Measurements from ENCODE around the gene PLCB1. TPM values are rescaled to one million over a fixed set of nuclear protein-coding genes. Genes with fewer than 3 reads are reported as not detected.

PLCB1 gene
- total RNA-seq, 2 donors from 2014 or later: 3.2 to 3.4 TPM

GRCh38 chr20:8254911-8255582 is 123.0 kb downstream of the PLCB1 start:
- no peaks in the 10 kb centered on the region for H3K36me3 Mint-ChIP-seq (ENCODE audit: insufficient read depth in 2 of 2)
- DNase-seq (no peak), ATAC-seq (replicated peaks in 1 of 2) (no peak)
- no peaks in the 10 kb centered on the region for H3K4me1 Mint-ChIP-seq (ENCODE audit: low read depth)
- H3K9me3 Mint-ChIP-seq: no peaks in the 10 kb centered on the region
- no peak overlapping the region for H3K27ac Mint-ChIP-seq
- H3K4me3 Mint-ChIP-seq: no peak overlapping the region
- H3K27me3 Mint-ChIP-seq (ENCODE audit: low read depth): no peaks in the 10 kb centered on the region

GRCh38 chr20:8255945-8256632 is 124.0 kb downstream of the PLCB1 start:
- no peak for ATAC-seq (replicated peaks in 1 of 2)
- no peaks in the 10 kb centered on the region for H3K9me3 Mint-ChIP-seq
- H3K4me1 Mint-ChIP-seq (ENCODE audit: low read depth): no peaks in the 10 kb centered on the region
- H3K36me3 Mint-ChIP-seq (ENCODE audit: insufficient read depth in 2 of 2): no peaks in the 10 kb centered on the region
- no peak overlapping the region for H3K27ac Mint-ChIP-seq
- H3K27me3 Mint-ChIP-seq (ENCODE audit: low read depth): no peaks in the 10 kb centered on the region
- DNase-seq: no peak
- H3K4me3 Mint-ChIP-seq: no peak overlapping the region

DNA sequence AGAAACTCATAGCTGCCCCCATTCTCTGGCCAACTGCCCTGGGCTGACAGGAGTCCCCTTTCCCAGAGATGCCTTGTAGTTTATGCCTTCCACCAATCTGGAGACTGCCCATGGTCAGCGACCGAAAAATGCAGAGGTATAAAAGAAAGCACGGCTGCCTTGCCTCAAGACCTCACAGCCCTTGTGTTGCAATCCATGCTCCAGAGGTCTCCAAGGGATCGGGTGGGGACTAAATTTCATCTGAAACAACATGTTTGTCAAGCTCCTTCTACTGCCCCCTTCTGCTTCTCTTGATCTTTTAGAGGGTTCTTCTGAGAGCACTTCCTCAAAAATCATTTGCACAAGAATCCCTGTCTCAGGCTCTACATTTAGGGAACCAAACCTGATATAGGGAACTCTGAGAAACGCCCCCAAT is 128.8 kb downstream of the PLCB1 start:
- Mint-ChIP-seq H3K9me3 (no peaks in the 10 kb centered on the region), H3K27me3 (ENCODE audit: low read depth) (no peaks in the 10 kb centered on the region), H3K27ac (no peak overlapping the region), H3K36me3 (ENCODE audit: insufficient read depth in 2 of 2) (no peaks in the 10 kb centered on the region), H3K4me1 (ENCODE audit: low read depth) (no peaks in the 10 kb centered on the region), H3K4me3 (no peak overlapping the region)
- no peak for ATAC-seq (replicated peaks in 1 of 2)
- no peak for DNase-seq

- DNase-seq: no peak
- Mint-ChIP-seq H3K27me3 (ENCODE audit: low read depth) (no peaks in the 10 kb centered on the region), H3K4me1 (ENCODE audit: low read depth) (no peaks in the 10 kb centered on the region), H3K4me3 (no peak overlapping the region), H3K36me3 (ENCODE audit: insufficient read depth in 2 of 2) (peaks cover 0 to 1% of the 10 kb centered on the region in 2 donors), H3K9me3 (no peaks in the 10 kb centered on the region), H3K27ac (no peak overlapping the region)
- no peak for ATAC-seq (replicated peaks in 1 of 2)
Observed at GRCh38 chr20:8262721-8263120, 130.7 kb downstream of the PLCB1 start.

DNA sequence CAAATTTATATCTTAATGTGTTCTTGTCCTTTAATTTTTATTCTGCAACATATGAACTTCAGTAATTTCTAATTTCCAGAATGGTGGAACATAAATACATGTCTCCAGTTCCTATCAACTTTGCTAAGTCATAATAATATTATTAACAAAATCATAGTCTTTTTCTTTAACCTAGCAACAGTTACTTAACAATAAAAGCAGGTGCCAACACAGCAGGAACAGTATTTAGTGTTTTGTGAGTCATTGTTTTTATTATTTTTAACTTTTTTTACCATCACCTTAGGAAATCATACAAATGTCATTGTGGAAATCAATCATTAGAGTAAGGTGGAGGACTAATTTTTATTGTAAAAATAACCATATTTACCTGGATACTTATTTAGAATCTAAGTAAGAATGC is 133.5 kb downstream of the PLCB1 start:
- Mint-ChIP-seq H3K4me3 (no peak overlapping the region), H3K27ac (no peak overlapping the region), H3K9me3 (no peaks in the 10 kb centered on the region), H3K27me3 (ENCODE audit: low read depth) (no peaks in the 10 kb centered on the region), H3K36me3 (ENCODE audit: insufficient read depth in 2 of 2) (peaks cover 0 to 3% of the 10 kb centered on the region in 2 donors), H3K4me1 (ENCODE audit: low read depth) (no peaks in the 10 kb centered on the region)
- ATAC-seq (replicated peaks in 1 of 2): no peak
- DNase-seq: no peak

DNA sequence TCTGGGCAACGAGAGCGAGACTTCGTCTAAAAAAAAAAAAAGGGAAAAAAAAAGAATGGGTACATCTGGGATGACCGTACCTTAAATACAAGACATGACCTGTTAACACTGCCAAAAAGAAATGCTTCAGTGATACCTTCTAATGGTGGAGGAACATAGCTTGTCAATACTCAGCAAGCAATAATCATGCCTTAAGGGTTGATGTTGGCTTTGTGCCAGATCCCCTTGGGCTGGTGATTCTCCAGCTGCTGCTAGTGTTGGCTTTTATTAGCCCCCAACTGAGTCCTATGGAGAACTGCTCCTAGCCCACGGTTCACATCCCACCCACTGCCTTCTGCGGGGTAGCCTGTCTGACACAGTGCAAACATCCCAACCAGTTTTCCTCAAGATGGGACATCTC is 134.9 kb downstream of the PLCB1 start:
- ATAC-seq (replicated peaks in 1 of 2): no peak
- Mint-ChIP-seq H3K27me3 (ENCODE audit: low read depth) (no peaks in the 10 kb centered on the region), H3K9me3 (no peaks in the 10 kb centered on the region), H3K36me3 (ENCODE audit: insufficient read depth in 2 of 2) (peaks cover 0 to 3% of the 10 kb centered on the region in 2 donors), H3K4me3 (no peak overlapping the region), H3K27ac (no peak overlapping the region), H3K4me1 (ENCODE audit: low read depth) (peaks cover 14% of the 10 kb centered on the region)
- DNase-seq: no peak

DNA sequence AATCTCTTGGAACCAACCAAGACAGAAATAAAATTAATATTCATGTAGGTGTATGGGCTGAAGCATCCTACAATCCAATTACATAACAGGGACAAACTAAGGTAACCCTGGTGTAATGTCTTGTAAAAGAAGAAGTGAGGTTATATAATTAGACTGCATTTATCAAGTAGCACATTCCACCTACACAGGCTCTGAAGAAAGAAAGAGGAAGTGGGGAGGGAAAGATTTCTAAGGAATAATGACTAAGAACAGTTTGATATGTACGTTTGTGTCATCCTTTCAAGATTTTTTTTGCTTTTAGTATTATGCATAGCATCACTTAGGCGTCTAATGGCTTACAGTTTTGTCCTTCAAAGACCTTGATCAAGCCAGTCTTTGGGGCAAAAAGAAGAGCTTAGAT is 139.7 kb downstream of the PLCB1 start:
- Mint-ChIP-seq H3K4me1 (ENCODE audit: low read depth) (peaks cover 50% of the 10 kb centered on the region), H3K27me3 (ENCODE audit: low read depth) (no peaks in the 10 kb centered on the region), H3K9me3 (no peaks in the 10 kb centered on the region), H3K27ac (peak overlapping the region; percentile 66), H3K4me3 (peak overlapping the region in 1 of 2 donors; percentile 69), H3K36me3 (ENCODE audit: insufficient read depth in 2 of 2) (peaks cover 0 to 2% of the 10 kb centered on the region in 2 donors)
- peak; percentile 33 to 47 for ATAC-seq (replicated peaks in 1 of 2)
- DNase-seq: no peak

GRCh38 chr20:8272766-8273165 is 140.7 kb downstream of the PLCB1 start:
- Mint-ChIP-seq H3K27me3 (ENCODE audit: low read depth) (no peaks in the 10 kb centered on the region), H3K4me3 (no peak overlapping the region), H3K36me3 (ENCODE audit: insufficient read depth in 2 of 2) (peaks cover 0 to 2% of the 10 kb centered on the region in 2 donors), H3K4me1 (ENCODE audit: low read depth) (peaks cover 50% of the 10 kb centered on the region), H3K27ac (no peak overlapping the region), H3K9me3 (no peaks in the 10 kb centered on the region)
- ATAC-seq (replicated peaks in 1 of 2): no peak
- DNase-seq: no peak

GRCh38 chr20:8284902-8285301 is 152.8 kb downstream of the PLCB1 start:
- Mint-ChIP-seq H3K36me3 (ENCODE audit: insufficient read depth in 2 of 2) (no peaks in the 10 kb centered on the region), H3K27ac (no peak overlapping the region), H3K27me3 (ENCODE audit: low read depth) (no peaks in the 10 kb centered on the region), H3K9me3 (no peaks in the 10 kb centered on the region), H3K4me3 (no peak overlapping the region), H3K4me1 (ENCODE audit: low read depth) (no peaks in the 10 kb centered on the region)
- ATAC-seq (replicated peaks in 1 of 2) (no peak), DNase-seq (no peak)

DNA sequence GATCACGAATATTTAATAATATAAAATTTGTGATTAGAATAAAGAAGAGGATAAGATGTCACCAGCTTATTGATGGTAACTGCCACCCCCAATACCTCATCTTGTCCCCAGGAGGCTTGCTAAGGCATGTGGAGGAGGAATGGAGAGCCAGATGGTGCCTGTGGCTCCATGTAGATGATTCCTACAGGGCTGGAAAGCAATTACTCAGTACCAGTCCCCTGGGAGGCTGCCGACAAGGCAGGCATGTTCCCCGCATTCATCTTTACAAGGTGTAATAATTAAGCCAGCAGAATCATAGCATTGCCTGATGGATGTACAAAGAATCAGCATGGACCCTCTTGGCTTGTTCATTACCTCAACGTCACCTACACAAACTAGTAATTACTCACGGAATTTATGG is 155.3 kb downstream of the PLCB1 start:
- Mint-ChIP-seq H3K27me3 (ENCODE audit: low read depth) (no peaks in the 10 kb centered on the region), H3K4me1 (ENCODE audit: low read depth) (no peaks in the 10 kb centered on the region), H3K9me3 (no peaks in the 10 kb centered on the region), H3K27ac (no peak overlapping the region), H3K4me3 (no peak overlapping the region), H3K36me3 (ENCODE audit: insufficient read depth in 2 of 2) (no peaks in the 10 kb centered on the region)
- no peak for DNase-seq
- ATAC-seq (replicated peaks in 1 of 2): no peak

- Mint-ChIP-seq H3K4me1 (ENCODE audit: low read depth) (no peaks in the 10 kb centered on the region), H3K4me3 (no peak overlapping the region), H3K9me3 (no peaks in the 10 kb centered on the region), H3K36me3 (ENCODE audit: insufficient read depth in 2 of 2) (no peaks in the 10 kb centered on the region), H3K27me3 (ENCODE audit: low read depth) (no peaks in the 10 kb centered on the region), H3K27ac (no peak overlapping the region)
- ATAC-seq (replicated peaks in 1 of 2) (no peak), DNase-seq (no peak)
Observed at GRCh38 chr20:8291200-8291599, 159.1 kb downstream of the PLCB1 start.

- no peaks in the 10 kb centered on the region for H3K36me3 Mint-ChIP-seq (ENCODE audit: insufficient read depth in 2 of 2)
- H3K9me3 Mint-ChIP-seq: no peaks in the 10 kb centered on the region
Observed at GRCh38 chr20:8291873-8292272, 159.8 kb downstream of the PLCB1 start.

GRCh38 chr20:8292793-8293192 is 160.7 kb downstream of the PLCB1 start:
- Mint-ChIP-seq H3K27ac (no peak overlapping the region), H3K4me3 (no peak overlapping the region), H3K4me1 (ENCODE audit: low read depth) (no peaks in the 10 kb centered on the region), H3K9me3 (no peaks in the 10 kb centered on the region), H3K27me3 (ENCODE audit: low read depth) (no peaks in the 10 kb centered on the region), H3K36me3 (ENCODE audit: insufficient read depth in 2 of 2) (no peaks in the 10 kb centered on the region)
- DNase-seq (no peak), ATAC-seq (replicated peaks in 1 of 2) (no peak)

More at GRCh38 chr20:8291873-8292272, 159.8 kb downstream of the PLCB1 start:
- ATAC-seq (replicated peaks in 1 of 2) (no peak), DNase-seq (no peak)
- H3K4me3 Mint-ChIP-seq: no peak overlapping the region
- H3K4me1 Mint-ChIP-seq (ENCODE audit: low read depth): no peaks in the 10 kb centered on the region
- H3K27ac Mint-ChIP-seq: no peak overlapping the region
- H3K27me3 Mint-ChIP-seq (ENCODE audit: low read depth): no peaks in the 10 kb centered on the region

GRCh38 chr20:8293750-8294149 is 161.7 kb downstream of the PLCB1 start:
- Mint-ChIP-seq H3K36me3 (ENCODE audit: insufficient read depth in 2 of 2) (no peaks in the 10 kb centered on the region), H3K4me3 (no peak overlapping the region), H3K9me3 (no peaks in the 10 kb centered on the region), H3K27me3 (ENCODE audit: low read depth) (no peaks in the 10 kb centered on the region), H3K4me1 (ENCODE audit: low read depth) (no peaks in the 10 kb centered on the region), H3K27ac (no peak overlapping the region)
- ATAC-seq (replicated peaks in 1 of 2): no peak
- DNase-seq: no peak

Measured in activated T-cell treated with anti-CD3 and anti-CD28 coated beads, Interleukin-2, amount 50 U/mL, for 72 hours (primary cell).